ENCODE measurements around the gene NSF. TPM values are rescaled to one million over a fixed set of nuclear protein-coding genes. Genes with fewer than 3 reads are reported as not detected.

NSF gene
- total RNA-seq, 1 donor from 2014 or later: 76.7 TPM

DNA sequence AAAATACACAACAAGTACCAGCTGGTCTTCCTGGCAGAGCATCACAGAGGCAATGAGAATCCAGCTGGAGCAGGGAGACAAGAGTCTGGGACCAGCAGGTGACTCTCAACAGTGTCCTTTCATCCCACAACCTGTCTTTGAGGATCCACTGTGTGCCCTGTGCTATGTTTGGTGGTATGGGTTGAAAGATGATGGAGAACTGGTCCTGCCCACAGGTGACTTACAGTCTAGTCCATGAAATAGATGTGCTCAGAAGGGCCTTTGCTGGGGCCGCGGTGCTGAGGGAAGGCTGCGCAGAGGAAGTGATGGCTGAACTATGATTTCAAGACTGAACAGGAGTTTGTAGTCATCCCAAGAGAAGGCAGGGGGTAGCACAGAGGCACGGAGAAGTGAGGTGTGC, 210.1 kb downstream of the NSF start:
- DNase-seq (ENCODE audit: low spot score): no peak

GRCh38 chr17:46802800-46803199, 212.3 kb downstream of the NSF start:
- no peak for DNase-seq (ENCODE audit: low spot score)

DNA sequence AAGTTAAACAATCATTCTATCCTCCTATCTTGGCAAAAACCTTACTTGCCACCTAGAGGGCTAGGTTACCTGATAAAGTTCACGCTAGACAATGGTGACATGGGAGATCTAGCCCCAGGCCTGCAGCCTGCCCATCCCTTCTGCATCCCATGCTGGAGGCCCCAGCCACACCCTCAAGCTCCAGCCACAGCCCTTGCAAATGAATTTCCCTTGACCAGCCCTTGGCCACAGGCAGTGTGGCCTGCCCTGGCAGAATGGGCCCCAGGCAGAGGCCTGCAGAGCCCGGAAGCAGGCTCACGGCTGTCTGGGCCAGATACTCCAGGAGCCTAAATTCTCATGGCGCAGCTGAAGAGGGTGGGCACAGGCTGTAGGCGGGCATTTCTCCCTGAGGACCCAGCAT, 213.1 kb downstream of the NSF start:
- DNase-seq (ENCODE audit: low spot score): no peak

- no peak for DNase-seq (ENCODE audit: low spot score)
These were observed 215.3 kb downstream of the NSF start for GRCh38 chr17:46805771-46806170.

Other genes starting within 250 kb of the NSF start
- 32.4 TPM for gene ARL17B, start 228.9 kb upstream of the NSF start, total RNA-seq
- 18.5 TPM for gene LRRC37A2, start 78.2 kb upstream of the NSF start, total RNA-seq
- 46.3 TPM for gene ARL17A, start 11.0 kb upstream of the NSF start, total RNA-seq
- 1.0 TPM for gene WNT3, start 228.0 kb downstream of the NSF start, total RNA-seq